Activated T-cell treated with anti-CD3 and anti-CD28 coated beads, Interleukin-2, amount 50 U/mL, for 1 hour (primary cell): ENCODE results near the gene PTPN12.
"Not testable (repeated sequence)": the region's sequence is repeated elsewhere in the genome, so short reads cannot be mapped to it uniquely, and the experiment has no call there.

ENCODE experiments used
- DNase-seq: peaks from one replicate; pipeline ENCODE4 v3.0.0-alpha.2; 2020

The PTPN12 gene

DNA sequence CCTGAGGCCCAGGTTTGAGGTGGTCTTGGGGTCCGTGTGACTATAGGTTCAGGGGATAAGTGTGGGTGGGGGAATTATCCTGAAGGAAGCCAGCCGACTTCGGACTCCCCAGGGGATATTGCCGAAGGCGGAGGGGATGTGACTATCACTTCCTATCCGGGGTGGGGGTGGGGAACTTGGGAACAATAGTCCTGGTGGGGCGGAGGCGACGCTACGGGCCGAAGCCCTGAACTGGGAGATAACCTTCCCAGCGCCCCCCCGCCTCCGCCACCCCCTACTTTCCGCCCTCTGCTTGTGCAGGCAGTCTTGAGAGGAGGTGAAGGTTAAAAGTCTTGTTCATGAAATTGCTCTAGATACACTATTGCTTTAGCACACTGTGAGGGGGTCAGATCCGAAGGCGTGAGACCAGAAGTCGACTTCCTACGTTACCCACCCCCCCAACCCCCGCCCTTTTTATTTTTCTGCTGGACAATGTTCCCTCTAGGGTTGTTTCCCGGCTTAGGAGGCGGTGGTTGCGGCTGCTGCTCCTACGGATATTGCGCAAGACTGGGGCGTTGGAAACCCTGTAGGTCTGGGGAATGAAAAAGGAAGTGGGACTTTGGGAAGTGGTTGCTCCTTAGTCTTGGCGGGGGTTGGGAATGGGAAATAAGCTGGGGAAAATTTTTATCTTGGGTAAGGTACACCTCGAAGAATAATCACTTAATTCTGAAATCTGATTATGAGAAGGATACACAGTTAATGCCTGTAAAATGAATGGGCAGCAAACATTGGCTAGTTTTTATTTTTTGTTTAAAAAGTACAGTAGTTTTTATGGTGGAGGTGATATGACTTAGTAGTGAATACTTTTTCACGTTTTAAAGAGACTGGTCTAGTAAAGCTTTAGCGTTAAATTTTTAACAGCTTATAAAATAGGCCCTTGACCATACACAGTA lies 1.5 kb downstream of the PTPN12 start:
- no peak for DNase-seq

DNA sequence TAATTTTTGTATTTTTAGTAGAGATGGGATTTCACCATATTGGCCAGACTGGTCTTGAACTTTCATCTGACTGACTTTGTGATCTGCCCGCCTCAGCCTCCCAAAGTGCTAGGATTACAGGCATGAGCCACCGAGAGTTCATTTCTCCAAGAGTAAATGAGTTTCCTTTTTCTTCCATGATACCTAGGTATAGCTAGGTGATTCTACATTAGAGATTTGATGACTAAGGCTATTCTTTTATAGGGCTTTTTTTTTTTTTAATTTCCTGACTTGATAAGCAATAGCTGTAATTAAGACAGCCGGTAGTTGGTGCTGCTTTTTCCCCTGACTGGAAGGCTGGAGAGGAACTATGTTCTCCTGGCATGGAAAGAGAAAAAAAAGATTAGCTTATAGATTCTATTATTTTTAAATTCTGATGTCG lies 3.3 kb downstream of the PTPN12 start:
- DNase-seq: no peak

DNA sequence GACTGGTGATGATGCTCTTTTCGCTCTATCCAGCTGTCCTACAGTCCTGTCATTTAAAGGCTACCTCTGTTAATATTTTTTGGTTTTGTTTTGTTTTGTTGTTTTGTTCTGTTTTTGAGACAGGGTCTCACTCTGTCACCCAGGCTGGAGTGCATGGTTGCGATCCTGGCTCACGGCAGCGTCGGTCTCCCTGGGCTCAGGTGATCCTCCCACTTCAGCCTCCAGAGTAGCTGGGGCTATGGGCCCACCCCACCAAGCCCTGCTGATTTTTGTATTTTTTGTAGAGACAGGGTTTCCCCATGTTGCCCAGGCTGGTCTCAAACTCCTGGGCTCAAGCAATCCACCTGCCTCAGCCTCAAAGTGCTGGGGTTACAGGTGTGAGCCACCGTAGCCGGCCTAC lies 3.9 kb downstream of the PTPN12 start:
- DNase-seq: not testable (repeated sequence)

DNA sequence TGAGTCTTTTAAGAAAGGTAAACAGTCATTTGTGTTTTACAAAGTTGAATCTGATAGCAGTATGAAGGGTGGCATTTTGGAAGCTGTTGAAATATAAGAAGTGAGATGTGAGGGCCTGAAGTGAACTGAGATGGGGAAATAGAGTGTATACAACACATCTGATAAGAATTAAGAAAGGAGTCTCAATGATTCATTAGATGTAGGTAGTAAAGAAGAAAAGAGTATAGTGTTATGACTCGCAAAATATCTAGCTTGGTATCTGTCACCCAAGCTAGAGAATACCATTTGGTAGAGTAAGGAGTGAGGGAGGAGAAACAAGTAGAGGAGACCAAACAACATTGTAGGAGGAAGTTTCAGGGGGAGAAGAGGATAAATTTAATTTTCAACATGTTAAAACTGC lies 5.3 kb downstream of the PTPN12 start:
- DNase-seq: no peak

DNA sequence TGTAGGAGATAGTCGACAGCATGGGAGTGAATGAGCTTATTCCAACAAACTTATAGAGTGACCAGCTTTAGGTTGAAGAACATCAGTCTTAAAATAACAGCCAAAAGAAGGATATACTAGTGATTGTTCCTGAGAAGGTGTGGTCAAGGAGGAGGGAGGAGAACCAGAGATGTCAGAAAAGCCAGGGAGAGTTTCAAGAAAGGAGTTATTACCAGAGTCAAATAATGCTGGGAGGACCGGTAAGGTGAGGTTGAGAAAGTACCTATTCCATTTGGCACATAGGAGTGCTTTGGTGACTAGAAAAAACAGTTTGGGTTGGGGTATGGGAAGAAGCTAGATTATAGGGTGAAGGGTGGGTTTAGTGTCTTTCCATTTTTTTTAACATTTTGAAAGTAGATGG lies 5.8 kb downstream of the PTPN12 start:
- no peak for DNase-seq

DNA sequence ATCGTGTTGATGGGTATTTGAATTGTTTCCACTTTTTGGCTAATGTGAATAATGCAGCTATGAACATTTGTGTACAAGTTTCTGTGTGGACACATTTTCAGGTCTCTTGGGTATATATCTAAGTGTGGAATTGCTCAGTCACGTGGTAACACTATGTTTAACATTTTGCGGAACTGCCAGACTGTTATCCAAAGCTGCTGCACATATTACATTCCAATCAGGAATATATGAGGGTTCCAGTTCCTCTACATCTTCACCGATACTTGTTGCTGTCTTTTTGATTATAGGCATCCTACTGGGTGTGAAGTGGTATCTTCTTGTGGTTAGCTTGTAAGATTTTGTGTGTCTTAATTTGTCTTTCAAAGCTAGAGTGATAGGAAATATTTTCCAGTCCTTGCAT lies 6.8 kb downstream of the PTPN12 start:
- no peak for DNase-seq

DNA sequence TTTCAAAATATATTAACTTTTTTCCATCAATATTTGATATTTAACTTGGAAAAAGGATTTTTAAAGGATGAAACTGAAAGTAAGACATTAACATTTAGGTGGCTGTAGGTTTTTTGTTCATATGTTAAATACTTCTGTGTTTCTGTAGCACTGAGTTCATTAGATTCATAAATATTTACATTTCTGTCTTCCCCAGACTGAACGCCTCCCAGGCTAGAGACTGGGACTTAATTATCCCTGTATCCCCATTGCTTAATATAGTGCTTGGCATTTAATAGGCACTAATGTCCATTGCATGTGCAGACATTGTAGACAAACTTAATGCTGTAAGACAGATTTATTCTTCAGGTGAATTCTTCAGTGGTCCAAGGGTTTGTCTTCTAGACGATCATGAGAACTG lies 7.4 kb downstream of the PTPN12 start:
- DNase-seq: no peak

DNA sequence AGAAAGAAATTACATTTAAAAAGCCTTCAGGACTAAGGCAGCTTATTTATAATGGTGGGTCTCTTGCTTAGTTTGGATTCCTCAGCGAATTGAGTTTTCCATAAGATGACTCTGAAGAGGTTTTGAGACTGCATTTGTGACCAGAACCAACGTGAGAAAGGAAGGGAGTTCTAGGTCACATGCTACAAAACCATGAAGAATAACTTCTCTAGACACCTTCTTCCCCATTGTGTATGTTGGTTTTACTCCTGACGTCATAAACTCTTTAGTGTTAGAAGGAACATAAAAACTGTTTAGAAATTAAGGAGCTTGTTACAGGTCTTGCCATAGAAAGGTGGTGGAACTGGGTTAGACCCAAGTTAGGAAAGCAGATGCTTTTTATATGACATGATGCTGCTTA lies 11.1 kb downstream of the PTPN12 start:
- no peak for DNase-seq

DNA sequence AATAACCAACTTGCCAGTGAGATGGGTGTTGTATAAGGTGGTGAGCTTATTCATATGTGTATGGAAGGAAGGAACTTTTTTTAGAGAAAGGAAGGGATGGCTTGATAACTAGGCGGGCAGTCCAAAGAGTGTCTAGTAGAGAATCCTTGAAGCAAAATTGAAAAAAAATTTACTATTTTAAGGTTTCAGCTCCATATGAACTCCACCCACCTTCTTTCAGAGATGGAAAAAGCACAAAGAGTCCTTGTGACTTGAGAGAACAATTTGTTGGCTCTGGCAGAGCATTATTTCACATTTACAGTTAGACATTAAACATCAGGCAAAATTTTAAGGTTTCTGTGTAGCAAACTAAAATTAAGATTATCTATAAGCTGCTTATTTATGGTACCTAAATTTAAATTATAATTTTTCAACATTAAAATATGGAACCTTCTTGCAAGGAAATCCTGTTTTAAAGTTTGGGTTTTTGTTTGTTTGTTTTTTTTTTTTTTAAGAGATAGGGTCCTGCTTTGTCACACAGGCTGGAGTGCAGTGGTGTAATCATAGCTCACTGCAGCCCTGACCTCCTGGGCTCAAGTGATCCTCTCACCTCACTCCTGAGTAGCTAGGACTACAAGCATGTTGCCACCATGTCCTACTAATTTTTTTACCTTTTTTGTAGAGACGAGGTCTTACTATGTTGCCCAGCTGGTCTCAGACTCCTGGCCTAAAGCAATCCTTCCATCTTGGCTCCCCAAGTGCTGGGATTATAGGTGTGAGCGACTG lies 12.2 kb downstream of the PTPN12 start:
- DNase-seq: no peak

DNA sequence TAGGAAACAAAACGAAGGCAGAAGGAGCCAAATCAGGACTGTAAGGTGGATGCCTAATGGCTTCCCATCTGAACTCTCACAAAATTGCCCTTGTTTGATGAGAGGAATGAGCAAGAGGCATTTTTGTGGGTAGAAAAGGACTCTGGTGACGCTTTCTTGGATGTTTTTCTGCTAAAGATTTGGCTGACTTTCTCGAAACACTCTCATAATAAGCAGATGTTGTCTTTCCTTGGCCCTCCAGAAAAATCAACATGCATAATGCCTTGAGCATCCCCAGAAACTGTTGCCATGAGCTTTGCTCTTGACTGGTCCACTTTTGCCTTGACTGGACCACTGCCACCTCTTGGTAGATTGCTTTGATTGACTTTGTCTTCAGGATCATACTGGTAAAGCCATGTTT lies 13.5 kb downstream of the PTPN12 start:
- DNase-seq: no peak

DNA sequence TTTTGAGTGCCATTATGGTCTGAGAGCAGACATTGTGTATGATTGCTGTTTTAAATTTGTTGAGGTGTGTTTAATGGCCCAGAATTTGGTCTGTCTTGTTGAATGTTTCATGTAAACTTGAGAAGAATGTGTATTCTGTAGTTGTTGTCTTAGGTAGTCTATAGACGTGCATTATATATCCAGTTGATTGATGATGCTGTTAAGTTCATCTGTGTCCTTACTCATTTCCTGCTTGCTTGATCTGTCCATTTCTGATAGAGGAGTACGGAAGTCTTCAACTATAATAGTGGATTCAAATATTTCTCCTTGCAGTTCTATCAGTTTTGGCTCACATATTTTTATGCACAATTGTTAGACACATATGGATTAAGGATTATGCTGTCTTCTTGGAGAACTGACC lies 16.0 kb downstream of the PTPN12 start:
- DNase-seq: no peak

DNA sequence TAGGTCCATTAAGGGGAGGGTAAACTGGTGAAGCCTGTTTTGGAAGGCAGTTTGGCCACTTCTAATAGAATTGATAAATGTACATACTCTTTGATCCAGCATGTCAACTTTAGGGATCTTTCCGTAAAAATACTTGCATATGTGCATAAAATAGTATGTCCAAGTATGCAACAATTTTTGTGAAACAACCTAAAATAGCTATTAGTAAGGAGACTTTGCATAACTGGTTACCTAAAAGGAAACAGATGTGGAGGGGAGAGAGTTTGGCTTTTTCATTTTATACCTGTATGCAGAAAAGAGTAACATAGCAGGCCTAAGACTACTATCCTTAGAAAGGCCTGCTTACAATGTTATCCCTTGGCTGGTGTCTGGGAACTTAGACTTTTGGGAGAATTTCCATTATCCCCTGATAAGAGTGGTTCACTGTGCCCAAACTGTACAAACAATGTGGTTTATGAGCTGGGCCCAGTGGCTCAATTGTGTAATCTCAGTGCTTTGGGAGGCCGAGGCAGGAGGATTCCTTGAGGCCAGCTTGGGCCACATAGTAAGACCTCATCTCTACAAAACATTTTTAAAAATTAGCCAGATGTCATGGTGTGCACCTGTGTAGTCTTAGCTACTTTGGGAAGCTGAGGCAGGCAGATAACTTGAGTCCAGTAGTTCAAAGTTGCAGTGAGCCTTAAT lies 21.3 kb downstream of the PTPN12 start:
- no peak for DNase-seq

DNA sequence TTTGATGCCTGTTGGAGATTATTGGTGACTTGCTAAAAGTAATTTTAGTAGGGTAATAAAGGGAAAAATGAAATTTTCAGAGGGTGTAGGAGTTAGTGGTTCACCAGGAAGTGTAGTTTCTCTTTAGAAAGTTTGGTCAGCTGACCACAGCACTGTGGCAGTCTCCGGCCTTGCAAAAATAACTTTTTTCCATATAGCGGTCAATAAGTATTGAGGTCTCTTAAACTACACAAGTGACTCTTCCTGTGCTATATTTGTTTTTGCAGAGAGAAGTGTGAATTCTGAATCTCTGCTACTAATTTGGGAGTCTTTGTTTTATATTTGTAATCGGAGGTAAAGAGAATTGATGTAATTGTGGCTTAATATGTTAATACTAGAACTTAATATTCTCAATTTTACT lies 24.3 kb downstream of the PTPN12 start:
- DNase-seq: no peak

DNA sequence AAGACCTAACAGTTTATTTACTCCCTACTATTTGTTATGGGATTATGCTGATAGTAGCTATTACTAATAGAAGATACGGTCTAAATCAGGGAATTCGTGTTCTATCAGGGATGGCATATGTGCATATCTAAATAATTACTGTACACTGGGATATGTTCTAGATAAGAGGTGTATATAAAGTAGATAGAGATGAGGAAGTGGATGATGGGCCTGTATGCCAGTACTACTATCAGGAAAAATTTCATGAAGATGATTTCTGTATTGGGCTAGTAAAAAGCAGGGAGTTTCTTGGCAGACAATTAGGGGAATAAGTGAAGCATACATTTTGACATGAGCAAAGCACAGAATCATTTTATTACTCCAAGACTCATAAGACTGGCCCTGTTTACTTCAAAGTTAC lies 26.2 kb downstream of the PTPN12 start:
- no peak for DNase-seq

DNA sequence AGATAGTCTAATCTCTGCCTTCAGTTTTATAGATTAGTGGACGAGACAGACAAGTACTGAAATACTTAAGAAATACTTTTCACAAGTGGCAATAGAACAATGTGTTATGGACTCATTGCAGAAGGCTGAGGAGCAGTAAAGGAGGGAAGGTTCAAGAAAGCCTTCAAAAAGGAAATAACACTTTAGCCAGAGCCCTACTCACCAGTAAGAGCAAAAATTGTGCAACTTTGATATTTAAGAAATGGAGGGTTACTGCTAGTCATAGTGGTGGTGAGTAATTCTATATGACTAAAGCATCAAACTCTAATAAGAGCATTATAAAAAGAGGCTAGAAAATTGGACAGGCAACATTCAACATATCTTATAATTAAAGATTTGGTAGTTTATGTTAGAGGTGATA lies 28.8 kb downstream of the PTPN12 start:
- DNase-seq: no peak

DNA sequence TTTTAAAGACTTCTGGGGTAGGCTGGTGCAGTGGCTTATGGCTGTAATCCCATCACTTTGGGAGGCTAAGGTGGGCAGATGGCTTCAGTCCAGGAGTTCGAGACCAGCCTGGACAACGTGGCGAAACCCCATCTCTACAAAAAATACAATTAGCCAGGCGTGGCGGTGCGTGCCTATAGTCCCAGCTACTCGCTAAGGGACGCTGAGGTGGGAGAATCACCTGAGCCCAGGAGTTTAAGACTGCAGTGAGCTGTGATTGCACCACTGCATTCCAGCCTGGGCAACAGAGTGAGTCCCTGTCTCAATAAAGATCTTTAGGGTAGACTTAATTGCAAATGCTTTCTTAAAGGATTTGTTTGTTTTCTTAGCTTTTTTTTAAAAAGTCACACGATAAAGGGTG lies 29.3 kb downstream of the PTPN12 start:
- no peak for DNase-seq

DNA sequence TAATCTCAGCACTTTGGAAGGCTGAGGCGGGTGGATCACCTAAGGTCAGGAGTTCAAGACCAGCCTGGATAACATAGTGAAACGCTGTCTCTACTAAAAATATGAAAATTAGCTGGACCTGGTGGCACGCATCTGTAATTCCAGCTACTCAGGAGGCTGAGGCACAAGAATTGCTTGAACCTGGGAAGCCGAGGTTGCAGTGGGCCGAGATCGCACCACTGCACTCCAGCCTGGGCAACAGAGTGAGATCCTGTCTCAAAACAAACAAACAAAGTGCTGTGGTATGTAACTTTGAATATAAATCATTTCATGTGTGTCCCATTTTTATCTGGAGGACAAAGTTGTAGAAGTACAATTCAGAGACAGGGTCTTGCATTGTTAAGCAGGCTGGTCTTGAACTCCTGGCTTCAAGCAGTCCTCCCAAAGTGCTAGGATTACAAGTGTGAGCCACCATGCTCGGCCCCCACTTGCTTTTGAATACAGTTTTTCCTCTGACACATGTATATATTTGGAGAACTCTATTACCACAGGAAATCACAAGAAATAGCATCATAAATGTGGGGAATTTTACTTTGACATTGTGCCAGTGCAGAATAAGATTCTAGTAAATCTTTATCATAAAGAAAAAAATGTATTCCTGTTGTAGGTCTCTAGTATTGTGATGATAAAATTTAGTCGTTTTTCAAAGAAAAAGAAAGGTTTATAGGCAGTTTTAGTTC lies 32.6 kb downstream of the PTPN12 start:
- DNase-seq: no peak

DNA sequence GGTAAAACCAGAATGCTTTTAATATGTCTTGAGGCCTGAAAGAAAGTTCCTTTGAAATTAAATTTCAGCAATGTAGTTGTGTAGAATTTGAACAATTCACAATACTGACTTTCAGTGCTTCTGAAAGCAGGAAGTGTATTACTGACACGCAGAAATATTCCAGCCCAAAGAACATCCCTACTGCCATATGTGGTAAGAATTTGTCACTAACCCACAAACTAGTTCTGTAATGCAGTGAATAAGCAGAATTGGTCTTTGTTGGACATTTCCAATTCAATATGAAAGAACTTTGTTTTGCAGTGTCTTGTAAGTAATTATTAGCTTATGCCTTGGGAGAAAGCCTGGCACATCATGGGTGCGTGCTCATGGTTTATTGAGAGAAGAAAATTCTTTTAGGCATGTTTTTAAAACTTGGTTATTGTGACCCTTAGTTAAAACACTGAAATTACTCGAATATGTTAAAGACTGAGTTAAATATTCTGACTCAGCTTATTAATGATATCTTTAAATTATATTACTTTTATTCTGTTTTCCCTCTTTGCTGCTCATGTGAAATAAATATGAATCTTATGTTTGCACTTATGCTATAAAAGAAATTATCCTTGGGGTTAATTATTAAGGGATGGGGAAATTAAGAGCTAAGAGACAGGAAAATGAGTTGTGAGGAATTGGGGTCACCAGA lies 33.4 kb downstream of the PTPN12 start:
- no peak for DNase-seq

DNA sequence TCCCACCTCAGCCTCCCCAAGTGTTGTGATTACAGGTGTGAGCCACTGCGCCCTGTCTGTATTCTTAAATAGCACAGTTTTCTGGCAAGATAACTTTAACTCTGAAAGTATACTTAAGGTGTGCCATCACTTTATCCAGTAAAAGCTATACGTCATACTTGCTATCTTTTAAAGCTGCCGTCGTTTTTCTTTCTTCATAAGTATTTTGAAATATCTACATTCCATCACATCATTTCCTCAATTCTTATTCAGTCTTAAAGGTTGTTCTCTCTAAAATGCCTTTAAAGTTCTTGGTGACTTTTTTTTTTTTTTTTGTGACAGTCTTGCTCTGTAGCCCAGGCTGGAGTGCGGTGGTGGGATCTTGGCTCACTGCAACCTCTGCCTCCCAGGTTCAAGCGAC lies 34.7 kb downstream of the PTPN12 start:
- DNase-seq: no peak

DNA sequence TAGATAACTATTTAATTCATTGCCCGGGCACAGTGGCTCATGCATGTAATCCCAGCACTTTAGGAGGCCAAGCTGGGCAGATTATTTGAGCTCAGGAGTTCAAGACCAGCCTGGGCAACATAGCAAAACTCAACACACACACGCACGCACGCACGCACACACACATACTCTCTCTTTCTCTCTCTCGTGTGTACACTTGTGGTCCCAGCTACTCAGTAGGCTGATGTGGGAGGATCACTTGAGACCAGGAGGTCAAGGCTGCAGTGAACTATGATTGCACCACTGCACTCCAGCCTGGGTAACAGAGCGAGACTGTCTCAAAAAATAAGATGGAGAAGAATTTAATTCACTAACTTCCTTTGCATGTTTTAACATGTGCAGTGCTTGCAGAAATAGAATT lies 38.1 kb downstream of the PTPN12 start:
- DNase-seq: no peak

DNA sequence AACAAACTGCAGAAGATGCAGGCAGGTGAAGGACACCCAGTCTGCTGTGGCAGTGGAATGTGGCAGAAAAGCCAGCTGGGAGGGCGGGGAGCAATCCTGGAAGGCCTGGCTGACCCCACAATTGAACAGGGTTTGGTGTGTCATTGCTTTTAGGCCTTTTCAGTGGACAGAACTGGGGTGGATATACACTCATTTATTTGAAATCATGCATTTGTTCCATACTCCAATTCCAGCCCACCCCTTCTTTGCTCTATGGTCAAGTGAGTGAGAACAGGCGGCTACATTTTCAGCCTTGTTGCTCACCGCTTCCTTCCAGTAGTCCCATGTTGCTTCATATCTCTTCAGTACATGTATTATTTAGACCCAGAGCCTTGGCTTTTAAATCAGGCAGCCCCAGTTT lies 39.8 kb downstream of the PTPN12 start:
- DNase-seq: no peak

DNA sequence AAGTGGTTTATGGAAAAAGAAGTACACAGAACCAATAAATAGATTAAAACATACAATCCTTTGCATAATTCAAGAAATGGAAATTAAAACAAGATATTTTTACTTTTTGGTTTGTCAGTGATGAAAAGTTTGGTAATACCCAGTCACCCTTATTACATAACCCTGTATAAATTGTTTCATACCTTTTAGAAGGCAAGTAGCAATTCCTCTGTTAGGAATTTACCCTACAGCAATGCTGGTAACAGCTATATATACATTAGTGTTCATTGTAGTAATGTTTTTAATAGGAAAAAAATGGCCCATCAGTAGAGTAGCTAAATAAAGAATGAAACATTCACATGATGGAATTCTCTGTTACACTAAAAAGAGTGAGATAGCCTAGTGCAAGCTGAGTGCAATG lies 42.7 kb downstream of the PTPN12 start:
- no peak for DNase-seq
